Breast epithelium (tissue), 3 donors: ENCODE data around the gene COL15A1.

ENCODE experiments used
- POLR2A ChIP-seq: fragments of 450-650 bp; IDR thresholded peaks from one replicate; pipeline ENCODE4 v1.6.1; 2016; ENCODE audit warnings: antibody characterized with exemption, mild to moderate bottlenecking, moderate library complexity
- TF ChIP-seq, protein P1 (sequence below), 3 donors: fragments of 450-650 bp; IDR thresholded peaks; one replicate each; pipeline ENCODE4 v1.5.1; 2016 to 2017; ENCODE audit warnings: antibody characterized with exemption in 3 of 3, mild to moderate bottlenecking in 3 of 3, moderate library complexity in 3 of 3

DNA sequence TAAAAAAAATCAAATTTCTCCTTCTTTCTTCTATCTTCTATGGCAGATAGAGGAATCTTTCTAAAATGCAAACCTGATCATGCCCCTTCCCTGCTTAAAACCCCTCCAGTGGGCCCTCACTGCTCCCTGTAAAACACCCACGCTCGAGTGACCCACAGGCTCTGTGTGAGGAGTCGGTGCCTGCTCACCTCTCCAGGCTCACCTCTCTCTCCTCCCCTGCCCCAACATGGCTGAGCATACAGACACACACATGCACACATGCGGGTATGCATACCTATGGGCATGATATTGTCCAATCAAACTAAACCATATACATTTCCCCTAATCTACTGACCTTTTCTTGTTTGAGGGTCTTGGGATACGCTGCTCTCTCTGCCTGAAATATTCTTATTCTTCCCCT, 40.8 kb upstream of the COL15A1 start:
- TF ChIP-seq, protein P1, sequence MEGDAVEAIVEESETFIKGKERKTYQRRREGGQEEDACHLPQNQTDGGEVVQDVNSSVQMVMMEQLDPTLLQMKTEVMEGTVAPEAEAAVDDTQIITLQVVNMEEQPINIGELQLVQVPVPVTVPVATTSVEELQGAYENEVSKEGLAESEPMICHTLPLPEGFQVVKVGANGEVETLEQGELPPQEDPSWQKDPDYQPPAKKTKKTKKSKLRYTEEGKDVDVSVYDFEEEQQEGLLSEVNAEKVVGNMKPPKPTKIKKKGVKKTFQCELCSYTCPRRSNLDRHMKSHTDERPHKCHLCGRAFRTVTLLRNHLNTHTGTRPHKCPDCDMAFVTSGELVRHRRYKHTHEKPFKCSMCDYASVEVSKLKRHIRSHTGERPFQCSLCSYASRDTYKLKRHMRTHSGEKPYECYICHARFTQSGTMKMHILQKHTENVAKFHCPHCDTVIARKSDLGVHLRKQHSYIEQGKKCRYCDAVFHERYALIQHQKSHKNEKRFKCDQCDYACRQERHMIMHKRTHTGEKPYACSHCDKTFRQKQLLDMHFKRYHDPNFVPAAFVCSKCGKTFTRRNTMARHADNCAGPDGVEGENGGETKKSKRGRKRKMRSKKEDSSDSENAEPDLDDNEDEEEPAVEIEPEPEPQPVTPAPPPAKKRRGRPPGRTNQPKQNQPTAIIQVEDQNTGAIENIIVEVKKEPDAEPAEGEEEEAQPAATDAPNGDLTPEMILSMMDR (IDR thresholded peaks at IDR 0.05) = no peak
- no peak for TF ChIP-seq POLR2A
